NB4 (cell line): ENCODE data around the gene GALNT8.

Experiments
- DNase-seq: peaks from one replicate; pipeline ENCODE4 v3.0.0; 2010; ENCODE audit warnings: low read depth
- H3K4me3 ChIP-seq: one replicate; pipeline ENCODE4 v1.5.1; 2011; ENCODE audit warnings: mild to moderate bottlenecking, low read depth, low read length, moderate library complexity
- MYC ChIP-seq: IDR thresholded peaks from 2 replicates; pipeline ENCODE4 v1.6.1; 2011; ENCODE audit warnings: low read depth, low read length
- POLR2A ChIP-seq: IDR thresholded peaks from 2 replicates; pipeline ENCODE4 v1.6.1; 2011; ENCODE audit warnings: mild to moderate bottlenecking; ENCODE audit not compliant: insufficient read length; ENCODE audit errors: extremely low read depth
- TF ChIP-seq, protein P1 (sequence below): IDR thresholded peaks from 2 replicates; pipeline ENCODE4 v1.6.1; 2011; ENCODE audit warnings: low read depth, low read length
- TF ChIP-seq, protein P2 (sequence below): IDR thresholded peaks from one replicate; pipeline ENCODE4 v1.5.1; 2012; ENCODE audit warnings: low read depth, low read length

The GALNT8 gene

DNA sequence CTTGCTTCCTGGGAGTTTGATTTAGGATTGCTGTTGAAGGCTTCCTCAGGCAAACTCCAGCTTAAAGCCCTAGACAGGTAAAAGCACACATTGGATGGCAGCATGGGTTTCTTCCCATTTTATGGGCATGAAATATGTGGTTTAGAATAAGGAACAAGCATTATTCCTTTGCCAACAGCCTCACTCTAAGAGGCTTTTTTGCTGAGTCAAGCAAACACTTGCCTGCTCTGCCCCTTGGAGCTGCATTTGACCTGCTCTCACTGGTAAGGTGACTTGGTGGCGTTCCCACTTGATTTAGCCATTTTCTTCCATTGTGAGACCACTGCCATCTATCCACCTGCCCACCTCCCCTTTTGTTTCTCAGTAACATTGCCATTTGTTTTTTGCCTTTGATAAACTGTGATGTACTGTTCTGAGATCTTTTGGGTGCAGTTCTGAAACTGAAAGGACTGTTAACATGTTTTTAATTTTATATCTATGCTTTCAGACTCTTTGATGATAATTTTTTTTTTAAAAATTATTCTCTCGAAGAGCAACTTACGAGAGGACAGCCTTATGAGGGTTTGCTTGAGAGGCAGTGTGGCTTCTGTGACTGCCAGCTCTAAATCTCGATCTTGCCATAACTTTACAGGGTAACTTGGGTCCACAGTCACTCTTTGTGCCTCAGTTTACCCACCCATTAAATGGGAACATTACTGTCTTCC is 92.6 kb downstream of the GALNT8 start:
- no peak for DNase-seq
- no peak overlapping the region for H3K4me3 ChIP-seq
- no peak for TF ChIP-seq MYC
- TF ChIP-seq, protein P1, sequence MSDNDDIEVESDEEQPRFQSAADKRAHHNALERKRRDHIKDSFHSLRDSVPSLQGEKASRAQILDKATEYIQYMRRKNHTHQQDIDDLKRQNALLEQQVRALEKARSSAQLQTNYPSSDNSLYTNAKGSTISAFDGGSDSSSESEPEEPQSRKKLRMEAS: no peak
- TF ChIP-seq POLR2A: no peak
- TF ChIP-seq, protein P2, sequence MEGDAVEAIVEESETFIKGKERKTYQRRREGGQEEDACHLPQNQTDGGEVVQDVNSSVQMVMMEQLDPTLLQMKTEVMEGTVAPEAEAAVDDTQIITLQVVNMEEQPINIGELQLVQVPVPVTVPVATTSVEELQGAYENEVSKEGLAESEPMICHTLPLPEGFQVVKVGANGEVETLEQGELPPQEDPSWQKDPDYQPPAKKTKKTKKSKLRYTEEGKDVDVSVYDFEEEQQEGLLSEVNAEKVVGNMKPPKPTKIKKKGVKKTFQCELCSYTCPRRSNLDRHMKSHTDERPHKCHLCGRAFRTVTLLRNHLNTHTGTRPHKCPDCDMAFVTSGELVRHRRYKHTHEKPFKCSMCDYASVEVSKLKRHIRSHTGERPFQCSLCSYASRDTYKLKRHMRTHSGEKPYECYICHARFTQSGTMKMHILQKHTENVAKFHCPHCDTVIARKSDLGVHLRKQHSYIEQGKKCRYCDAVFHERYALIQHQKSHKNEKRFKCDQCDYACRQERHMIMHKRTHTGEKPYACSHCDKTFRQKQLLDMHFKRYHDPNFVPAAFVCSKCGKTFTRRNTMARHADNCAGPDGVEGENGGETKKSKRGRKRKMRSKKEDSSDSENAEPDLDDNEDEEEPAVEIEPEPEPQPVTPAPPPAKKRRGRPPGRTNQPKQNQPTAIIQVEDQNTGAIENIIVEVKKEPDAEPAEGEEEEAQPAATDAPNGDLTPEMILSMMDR: no peak

DNA sequence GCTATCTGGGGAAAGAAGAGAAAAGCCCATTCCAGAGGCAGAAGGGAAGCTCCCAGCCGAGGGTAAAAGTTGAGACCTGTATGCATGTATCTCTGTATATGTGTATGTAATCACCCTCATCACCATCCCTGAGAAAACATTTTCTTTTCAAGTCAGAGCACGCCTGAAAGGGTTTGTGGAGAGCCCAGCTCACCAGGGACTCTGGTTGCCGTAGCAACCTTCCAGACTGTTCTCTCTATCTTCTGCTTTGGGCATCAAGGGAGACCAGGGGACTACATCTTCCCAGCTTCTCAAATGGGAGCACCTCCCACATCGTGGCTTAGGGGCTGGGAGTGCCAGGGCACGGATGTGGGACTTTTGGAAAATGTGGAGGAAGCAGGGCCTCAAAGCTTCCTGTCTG is 93.5 kb downstream of the GALNT8 start:
- H3K4me3 ChIP-seq: no peak overlapping the region
- no peak for DNase-seq
- TF ChIP-seq, protein P1: no peak

DNA sequence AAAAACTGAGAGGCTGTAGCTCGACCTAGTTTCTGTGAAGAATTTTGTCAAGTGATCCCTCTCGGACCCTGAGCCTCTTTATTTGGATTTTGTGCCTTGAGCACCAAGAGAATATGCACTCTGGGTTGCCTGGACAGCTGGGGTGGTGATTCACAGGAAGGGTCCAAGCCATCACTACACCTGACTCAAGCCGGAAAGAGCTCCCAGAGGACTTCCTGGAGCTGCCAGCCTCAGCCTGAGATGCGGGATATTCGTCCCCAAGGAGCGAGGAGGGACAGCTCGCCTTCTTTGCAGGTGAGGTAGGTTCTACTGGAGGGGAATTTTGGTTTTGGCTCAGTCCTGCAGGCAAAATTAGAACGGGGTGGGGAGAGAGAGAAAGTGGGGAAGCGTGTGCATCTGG is 94.3 kb downstream of the GALNT8 start:
- no peak for DNase-seq
- TF ChIP-seq, protein P2: no peak
- TF ChIP-seq, protein P1: no peak
- TF ChIP-seq POLR2A (no peak), MYC (no peak)

DNA sequence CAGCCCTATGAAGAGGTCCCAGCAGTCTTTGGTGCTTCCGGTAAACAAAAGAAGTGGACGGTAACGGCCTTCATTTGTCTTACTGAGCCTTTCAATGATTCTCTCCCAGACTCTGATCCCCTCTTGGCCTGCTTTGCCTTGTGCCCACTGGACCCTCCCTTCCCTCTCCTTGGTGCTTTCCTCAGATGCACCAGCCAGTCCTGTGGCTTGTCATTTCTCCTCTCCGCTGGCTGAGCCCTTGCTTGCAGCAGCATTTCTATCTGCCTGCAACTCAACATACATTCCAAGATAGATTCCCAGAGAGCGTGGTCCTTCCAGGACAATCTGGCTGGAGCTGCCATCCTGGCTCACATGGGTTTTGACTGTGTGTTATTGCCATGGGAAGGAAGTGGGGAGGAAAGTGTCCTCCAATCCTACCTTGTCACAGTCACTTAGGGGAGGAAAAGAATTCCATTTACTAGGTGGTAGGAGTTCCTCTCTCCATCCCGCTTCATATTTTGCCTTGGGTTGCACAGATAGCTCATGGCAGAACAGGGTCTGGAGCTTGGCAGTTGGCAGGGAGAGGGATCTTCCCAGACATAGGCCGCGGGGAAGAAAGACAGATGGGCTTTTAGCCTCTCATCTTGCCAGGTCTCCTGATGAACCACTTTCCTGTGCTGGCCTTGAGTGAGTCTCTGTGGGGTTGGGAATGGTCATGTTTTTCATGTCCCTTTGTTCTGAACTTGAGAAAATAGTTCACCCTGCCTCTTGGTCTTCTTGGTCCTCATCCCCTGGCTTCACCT is 96.7 kb downstream of the GALNT8 start:
- H3K4me3 ChIP-seq: no peak overlapping the region
- DNase-seq: no peak
- TF ChIP-seq, protein P2: no peak
- TF ChIP-seq MYC (no peak), POLR2A (no peak)
- TF ChIP-seq, protein P1: no peak

More for the DNA sequence above, 94.3 kb downstream of the GALNT8 start:
- H3K4me3 ChIP-seq: no peak overlapping the region

DNA sequence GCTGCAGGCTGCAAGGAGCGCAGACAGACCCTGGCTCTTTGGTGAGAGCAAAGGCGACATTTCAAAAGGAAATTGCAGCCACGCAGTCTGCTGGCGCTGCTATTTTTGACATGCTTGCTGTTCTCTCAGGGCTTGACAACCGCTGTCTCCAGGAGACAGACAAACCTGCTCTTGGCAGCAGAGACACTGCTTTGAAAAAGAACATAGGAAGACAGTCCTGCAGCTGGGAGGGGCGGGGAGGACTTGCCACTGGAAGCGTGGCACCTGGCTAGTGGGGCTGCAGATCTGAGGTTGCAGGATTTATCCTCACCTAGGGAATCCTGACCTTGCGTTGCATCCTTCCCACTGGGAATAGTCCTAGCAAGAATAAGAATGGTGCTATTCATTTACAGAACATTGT is 97.7 kb downstream of the GALNT8 start:
- TF ChIP-seq POLR2A (no peak), MYC (no peak)
- TF ChIP-seq, protein P1: no peak
- TF ChIP-seq, protein P2: no peak
- H3K4me3 ChIP-seq: no peak overlapping the region
- DNase-seq: no peak

DNA sequence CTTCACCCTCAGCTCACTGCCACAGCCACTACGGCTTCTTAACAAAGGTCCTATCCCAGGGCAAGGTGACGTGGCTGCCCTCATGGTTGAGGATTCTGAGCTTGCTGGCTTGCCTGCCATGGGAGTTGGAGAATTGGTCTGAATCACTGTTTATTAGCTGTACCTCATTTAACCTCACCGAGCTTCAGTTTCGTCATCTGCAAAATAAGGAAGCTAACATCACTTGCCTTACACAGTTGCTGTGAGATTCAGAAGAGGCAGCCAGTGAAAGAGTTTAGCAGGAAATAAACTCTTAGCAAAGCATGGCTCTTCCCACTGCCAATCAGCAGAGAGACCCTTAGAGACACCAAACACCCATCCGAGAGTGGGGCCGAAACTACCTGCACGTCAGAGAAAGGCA is 99.5 kb downstream of the GALNT8 start:
- TF ChIP-seq, protein P1: peak; percentile 32; the same call in 1 of the 2 replicates
- TF ChIP-seq, protein P2: no peak
- DNase-seq: peak; percentile 80
- H3K4me3 ChIP-seq: no peak overlapping the region
